Gastroesophageal sphincter (tissue), 3 donors: Measurements from ENCODE around the gene METTL18.

Source experiments
- CTCF ChIP-seq, 4 experiments: fragments of 200-600 bp in 2 of 4; fragments of 450-650 bp in 2 of 4; sonication (generic) in 1 of 4; IDR thresholded peaks; one replicate each; pipeline ENCODE4 v1.5.1; 2017 to 2019; ENCODE audit warnings: antibody characterized with exemption in 4 of 4, mild to moderate bottlenecking in 2 of 4, moderate library complexity in 2 of 4
- EP300 ChIP-seq: sonication (generic); formaldehyde crosslinking; IDR thresholded peaks from one replicate; pipeline ENCODE4 v1.6.1; 2017; ENCODE audit warnings: antibody characterized with exemption, mild to moderate bottlenecking
- POLR2A ChIP-seq, 2 donors: fragments of 450-650 bp; IDR thresholded peaks; one replicate each; pipeline ENCODE4 v1.6.1; 2017; ENCODE audit warnings: antibody characterized with exemption in 2 of 2, mild to moderate bottlenecking in 2 of 2, moderate library complexity in 1 of 2

GRCh38 chr1:169829671-169830070 lies 35.0 kb upstream of the METTL18 start:
- TF ChIP-seq CTCF (IDR thresholded peaks at IDR 0.05) (no peak), POLR2A (IDR thresholded peaks at IDR 0.05) (no peak), EP300 (no peak)
